SH-SY5Y (cell line): ENCODE data around the gene ATF6.

Experiments
- GATA2 ChIP-seq: IDR thresholded peaks from 2 replicates; pipeline ENCODE4 v1.6.1; 2011; ENCODE audit warnings: mild to moderate bottlenecking, low read depth, low read length
- GATA3 ChIP-seq: IDR thresholded peaks from 2 replicates; pipeline ENCODE4 v1.6.1; 2011; ENCODE audit warnings: low read depth, mild to moderate bottlenecking, low read length, moderate library complexity

DNA sequence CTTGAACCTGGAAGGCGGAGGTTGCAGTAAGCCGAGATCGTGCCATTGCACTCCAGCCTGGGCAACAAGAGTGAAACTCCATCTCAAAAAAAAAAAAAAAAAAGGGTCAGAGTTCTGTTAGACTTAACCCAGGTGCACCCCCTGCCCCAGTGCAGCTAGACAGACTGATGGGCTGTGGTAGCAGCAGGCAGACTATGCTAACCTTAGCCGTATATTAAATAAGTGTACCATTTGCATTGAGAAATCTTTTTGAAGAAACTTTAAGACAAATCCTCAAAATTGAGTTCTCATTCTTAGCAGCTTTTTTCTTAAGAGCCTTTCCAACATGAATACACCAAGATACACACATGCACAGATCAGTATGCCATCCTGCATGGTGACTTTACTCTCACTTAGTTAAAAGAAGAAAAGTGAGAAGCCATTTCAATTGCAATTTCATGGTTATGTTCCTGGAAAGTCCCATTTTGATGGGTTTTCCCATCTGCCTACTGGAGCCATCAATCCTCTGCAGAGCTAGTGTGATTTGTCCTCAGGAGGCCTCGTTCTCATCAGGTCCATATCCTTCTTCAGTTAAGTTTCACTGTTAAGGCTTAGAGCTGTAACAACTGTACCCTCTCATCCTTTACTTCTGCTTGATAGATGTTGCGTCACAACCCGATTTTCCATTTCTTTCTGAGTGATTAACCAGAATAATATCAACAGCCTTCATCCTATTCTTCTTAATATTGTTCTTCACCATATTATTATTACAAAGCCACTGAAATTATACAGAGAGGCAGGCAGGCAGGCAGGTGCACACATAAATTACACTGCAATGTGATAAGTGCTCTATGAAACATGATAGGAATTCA lies 37.5 kb upstream of the ATF6 start:
- TF ChIP-seq GATA2 (no peak), GATA3 (no peak)
